Measurements from ENCODE around the gene MITF.

Gene MITF

GRCh38 chr3:69762768-69763229, 23.5 kb downstream of the MITF start:
- Histone ChIP-seq H3K4me3 (replicated peaks; ENCODE audit: insufficient read depth, low read length) (no peak overlapping the region), H3K27me3 (ENCODE audit: insufficient read depth, poor library complexity, severe bottlenecking) (no peaks in the 10 kb centered on the region)
- TF ChIP-seq, protein P1, sequence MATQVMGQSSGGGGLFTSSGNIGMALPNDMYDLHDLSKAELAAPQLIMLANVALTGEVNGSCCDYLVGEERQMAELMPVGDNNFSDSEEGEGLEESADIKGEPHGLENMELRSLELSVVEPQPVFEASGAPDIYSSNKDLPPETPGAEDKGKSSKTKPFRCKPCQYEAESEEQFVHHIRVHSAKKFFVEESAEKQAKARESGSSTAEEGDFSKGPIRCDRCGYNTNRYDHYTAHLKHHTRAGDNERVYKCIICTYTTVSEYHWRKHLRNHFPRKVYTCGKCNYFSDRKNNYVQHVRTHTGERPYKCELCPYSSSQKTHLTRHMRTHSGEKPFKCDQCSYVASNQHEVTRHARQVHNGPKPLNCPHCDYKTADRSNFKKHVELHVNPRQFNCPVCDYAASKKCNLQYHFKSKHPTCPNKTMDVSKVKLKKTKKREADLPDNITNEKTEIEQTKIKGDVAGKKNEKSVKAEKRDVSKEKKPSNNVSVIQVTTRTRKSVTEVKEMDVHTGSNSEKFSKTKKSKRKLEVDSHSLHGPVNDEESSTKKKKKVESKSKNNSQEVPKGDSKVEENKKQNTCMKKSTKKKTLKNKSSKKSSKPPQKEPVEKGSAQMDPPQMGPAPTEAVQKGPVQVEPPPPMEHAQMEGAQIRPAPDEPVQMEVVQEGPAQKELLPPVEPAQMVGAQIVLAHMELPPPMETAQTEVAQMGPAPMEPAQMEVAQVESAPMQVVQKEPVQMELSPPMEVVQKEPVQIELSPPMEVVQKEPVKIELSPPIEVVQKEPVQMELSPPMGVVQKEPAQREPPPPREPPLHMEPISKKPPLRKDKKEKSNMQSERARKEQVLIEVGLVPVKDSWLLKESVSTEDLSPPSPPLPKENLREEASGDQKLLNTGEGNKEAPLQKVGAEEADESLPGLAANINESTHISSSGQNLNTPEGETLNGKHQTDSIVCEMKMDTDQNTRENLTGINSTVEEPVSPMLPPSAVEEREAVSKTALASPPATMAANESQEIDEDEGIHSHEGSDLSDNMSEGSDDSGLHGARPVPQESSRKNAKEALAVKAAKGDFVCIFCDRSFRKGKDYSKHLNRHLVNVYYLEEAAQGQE (IDR thresholded peaks at IDR 0.05; ENCODE audit: insufficient replicate concordance, low read depth) = no peak

DNA sequence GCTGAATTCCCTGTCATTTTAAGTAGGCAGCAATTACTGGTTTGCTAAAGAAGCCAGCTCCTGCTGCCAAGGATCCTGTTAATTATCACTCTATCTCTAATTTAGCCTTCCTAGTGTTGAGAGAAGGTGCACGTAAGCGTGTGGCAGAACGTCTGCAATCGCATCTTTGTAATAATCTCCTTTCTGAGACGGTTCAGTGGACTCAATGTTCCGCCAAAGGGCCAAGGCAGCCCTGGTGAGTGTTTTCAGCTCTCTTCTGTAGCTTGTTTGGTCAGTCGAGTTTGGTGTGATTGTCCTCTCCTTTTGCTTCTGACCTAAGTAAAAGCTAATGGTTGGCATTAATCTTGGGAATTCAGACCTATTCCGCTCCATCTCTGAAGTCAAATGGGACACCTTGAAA, 24.2 kb downstream of the MITF start:
- TF ChIP-seq CTCF (IDR thresholded peaks at IDR 0.05; ENCODE audit: insufficient read depth, low read length) (no peak), SPI1 (IDR thresholded peaks at IDR 0.05; ENCODE audit: borderline replicate concordance, low read depth) (no peak), GABPA (IDR thresholded peaks at IDR 0.05; ENCODE audit: low read depth) (no peak), POLR2AphosphoS5 (IDR thresholded peaks at IDR 0.05; ENCODE audit: low read depth) (no peak)
- TF ChIP-seq, protein P1 (IDR thresholded peaks at IDR 0.05; ENCODE audit: insufficient replicate concordance, low read depth) = no peak
- H3K27me3 ChIP-seq (ENCODE audit: insufficient read depth, poor library complexity, severe bottlenecking) = no peaks in the 10 kb centered on the region
- no peak for DNase-seq (ENCODE audit: low read depth in 1 of 2, low spot score in 1 of 2)
- peak overlapping the region; percentile 21; the same call in 1 of the 2 replicates for H3K27ac ChIP-seq (replicated peaks)
- no peak overlapping the region for H3K4me3 ChIP-seq (replicated peaks; ENCODE audit: insufficient read depth, low read length)

More at GRCh38 chr3:69762768-69763229, 23.5 kb downstream of the MITF start:
- H3K27ac ChIP-seq (replicated peaks) = no peak overlapping the region
- no peak for DNase-seq (ENCODE audit: low read depth in 1 of 2, low spot score in 1 of 2)

GRCh38 chr3:69764121-69764741, 25.0 kb downstream of the MITF start:
- H3K27ac ChIP-seq (replicated peaks) = peak overlapping the region; percentile 43
- DNase-seq (ENCODE audit: low read depth in 1 of 2, low spot score in 1 of 2) = peak in 1 of 2 experiments; percentile 30
- TF ChIP-seq SPI1 (IDR thresholded peaks at IDR 0.05; ENCODE audit: borderline replicate concordance, low read depth) = peak; percentile 98
- TF ChIP-seq CTCF (IDR thresholded peaks at IDR 0.05; ENCODE audit: insufficient read depth, low read length) = no peak
- 0 out of 2 replicates have a peak, but pooled peaks have one; percentile 3 for TF ChIP-seq GABPA (IDR thresholded peaks at IDR 0.05; ENCODE audit: low read depth)
- TF ChIP-seq, protein P1 (IDR thresholded peaks at IDR 0.05; ENCODE audit: insufficient replicate concordance, low read depth) = no peak
- no peaks in the 10 kb centered on the region for H3K27me3 ChIP-seq (ENCODE audit: insufficient read depth, poor library complexity, severe bottlenecking)
- no peak overlapping the region for H3K4me3 ChIP-seq (replicated peaks; ENCODE audit: insufficient read depth, low read length)
